Body of pancreas (tissue), 4 donors: ENCODE results near the gene KIRREL3.

Source experiments
- CTCF ChIP-seq, 7 experiments: fragments of 450-650 bp in 4 of 7; fragments of 200-600 bp in 3 of 7; sonication (generic) in 3 of 7; IDR thresholded peaks; one replicate each; pipeline ENCODE4 v1.5.1; 2016 to 2019; ENCODE audit warnings: antibody characterized with exemption in 7 of 7
- POLR2A ChIP-seq, 3 donors: fragments of 450-650 bp; IDR thresholded peaks; one replicate each; pipeline ENCODE4 v1.6.1; 2016; ENCODE audit warnings: antibody characterized with exemption in 3 of 3, mild to moderate bottlenecking in 2 of 3

GRCh38 chr11:126588630-126589491, 411.7 kb downstream of the KIRREL3 start:
- TF ChIP-seq CTCF (IDR thresholded peaks at IDR 0.05) (no peak), POLR2A (IDR thresholded peaks at IDR 0.05) (no peak)
